PC-3 (cell line): Measurements from ENCODE around the gene DCAF8. TPM values are rescaled to one million over a fixed set of nuclear protein-coding genes. Genes with fewer than 3 reads are reported as not detected.

Experiments
- ATAC-seq: fragments of 200-7000 bp; cut with Tn5 transposase; 2 replicates; pipeline ENCODE4 v1.9.1; 2020; ENCODE audit warnings: mild to moderate bottlenecking, moderate library complexity
- BruUV-seq: library from RNA; stranded (reverse); fragments of 400-500 nt; replicated peaks from 2 replicates; lab custom pipeline; 2021; lab: Mats Ljungman, UMichigan
- CTCF ChIA-PET: fragments of 300-600 bp; sonication (Branson Sonifier 250); formaldehyde crosslinking; loops from one replicate; lab custom pipeline; 2022; ENCODE audit warnings: antibody characterized with exemption; lab: Charles Lee
- POLR2A ChIA-PET: fragments of 300-600 bp; sonication (Branson Sonifier 250); formaldehyde crosslinking; loops from one replicate; lab custom pipeline; 2022; ENCODE audit warnings: antibody characterized with exemption; ENCODE audit not compliant: unreplicated experiment; lab: Charles Lee
- DNase-seq: peaks from one replicate; pipeline ENCODE4 v3.0.0-alpha.2; 2015
- H2AFZ ChIP-seq: fragments of 300-600 bp; sonication (generic); 2 replicates; pipeline ENCODE4 v1.6.0; 2016; ENCODE audit warnings: antibody characterized with exemption, low read length
- H3F3A ChIP-seq: fragments of 300-600 bp; sonication (generic); one replicate; pipeline ENCODE4 v1.6.0; 2017; ENCODE audit warnings: antibody characterized with exemption, low read length, control low read depth, mild to moderate bottlenecking; ENCODE audit not compliant: unreplicated experiment
- H3K27ac ChIP-seq: fragments of 300-600 bp; sonication (generic); 2 replicates; pipeline ENCODE4 v1.5.1; 2016; ENCODE audit warnings: mild to moderate bottlenecking, low read length
- H3K27me3 ChIP-seq: fragments of 300-600 bp; sonication (generic); 2 replicates; pipeline ENCODE4 v1.6.1; 2016; ENCODE audit warnings: low read length, mixed read lengths
- H3K36me3 ChIP-seq: fragments of 300-600 bp; sonication (generic); 2 replicates; pipeline ENCODE4 v1.6.1; 2016; ENCODE audit warnings: low read depth, mixed run types, low read length, mixed read lengths
- H3K4me1 ChIP-seq: fragments of 300-600 bp; sonication (generic); 2 replicates; pipeline ENCODE4 v1.5.1; 2016; ENCODE audit warnings: low read length; ENCODE audit not compliant: insufficient read depth
- H3K4me2 ChIP-seq: fragments of 300-600 bp; sonication (generic); 2 replicates; pipeline ENCODE4 v1.6.0; 2016; ENCODE audit warnings: low read length
- H3K4me3 ChIP-seq: fragments of 300-600 bp; sonication (generic); 2 replicates; pipeline ENCODE4 v1.5.1; 2016; ENCODE audit warnings: mild to moderate bottlenecking, low read length, mixed read lengths
- H3K79me2 ChIP-seq: fragments of 300-600 bp; sonication (generic); 2 replicates; pipeline ENCODE4 v1.6.1; 2017; ENCODE audit warnings: low read length, mixed read lengths
- H3K9ac ChIP-seq: fragments of 300-600 bp; sonication (generic); 2 replicates; pipeline ENCODE4 v1.6.0; 2016; ENCODE audit warnings: mild to moderate bottlenecking, low read length
- H3K9me2 ChIP-seq: fragments of 300-600 bp; sonication (generic); replicated peaks from 2 replicates; pipeline ENCODE4 v1.6.1; 2016; ENCODE audit warnings: mixed run types, low read length, mixed read lengths
- H3K9me3 ChIP-seq: fragments of 300-600 bp; sonication (generic); 2 replicates; pipeline ENCODE4 v1.6.1; 2016; ENCODE audit warnings: low read length, mixed read lengths
- H4K20me1 ChIP-seq: fragments of 300-600 bp; sonication (generic); 2 replicates; pipeline ENCODE4 v1.6.1; 2016; ENCODE audit warnings: low read length, mixed read lengths
- CTCF ChIP-seq: fragments of 300-600 bp; sonication (generic); conservative IDR thresholded peaks from 2 replicates; pipeline ENCODE4 v1.5.1; 2017; ENCODE audit warnings: antibody characterized with exemption, low read depth, mild to moderate bottlenecking, low read length
- EZH2 ChIP-seq: fragments of 300-600 bp; sonication (generic); IDR thresholded peaks from one replicate; pipeline ENCODE4 v1.6.1; 2017; ENCODE audit warnings: antibody characterized with exemption, mild to moderate bottlenecking, low read length; ENCODE audit not compliant: unreplicated experiment
- EZH2phosphoT487 ChIP-seq: fragments of 300-600 bp; sonication (generic); IDR thresholded peaks from 2 replicates; pipeline ENCODE4 v1.6.1; 2018; ENCODE audit warnings: mild to moderate bottlenecking, antibody characterized with exemption, low read length, borderline replicate concordance
- intact Hi-C: fragments of 100-400 bp; cut with micrococcal nuclease; formaldehyde crosslinking; loops from 2 replicates; pipeline ENCODE4 v1.9.0; 2023
- total RNA-seq: library from RNA; depleted of rRNA; stranded (reverse); fragments of >200 nt; gene quantifications from 2 replicates; pipeline ENCODE4 v1.2.3, GENCODE V29; 2014

The DCAF8 gene
- total RNA-seq, 1 experiment from 2014 or later = 122 TPM

- Histone ChIP-seq H3K27me3 (no peaks in the 10 kb centered on the region), H3K36me3 (peaks cover 28% of the 10 kb centered on the region), H3K4me1 (peaks cover 23% of the 10 kb centered on the region), H2AFZ (no peak overlapping the region), H3K4me2 (peak overlapping the region; percentile 84), H3F3A (no peaks in the 10 kb centered on the region), H4K20me1 (peaks cover 25% of the 10 kb centered on the region; the same call in 1 of the 2 replicates), H3K4me3 (no peak overlapping the region; the same call in 1 of the 2 replicates), H3K9ac (no peak overlapping the region), H3K27ac (no peak overlapping the region), H3K79me2 (peaks cover 57% of the 10 kb centered on the region), H3K9me2 (no peaks in the 10 kb centered on the region), H3K9me3 (no peaks in the 10 kb centered on the region)
- BruUV-seq = no TSS peak
- CTCF ChIA-PET = no interaction called here
- TF ChIP-seq EZH2 (no peak), CTCF (no peak), EZH2phosphoT487 (no peak)
- intact Hi-C loops = no loop called here
- ATAC-seq (no peak), DNase-seq (no peak)
- POLR2A ChIA-PET = no interaction called here
Observed at GRCh38 chr1:160207118-160207650, 55.2 kb downstream of the DCAF8 start.

- TF ChIP-seq EZH2phosphoT487 = no peak
- no peak for TF ChIP-seq CTCF
- TF ChIP-seq EZH2 = no peak
- intact Hi-C loops = no loop called here
- H3K4me1 ChIP-seq = peaks cover 23% of the 10 kb centered on the region
- peak overlapping the region; percentile 67 for H3K27ac ChIP-seq
- peak overlapping the region; percentile 89 for H3K4me3 ChIP-seq
- peaks cover 22% of the 10 kb centered on the region for H3K36me3 ChIP-seq
- ChIA-PET POLR2A (no interaction called here), CTCF (interaction anchor here (0.7 kb wide), 2 partner anchors 48 to 52 kb away, joined by 3 to 6 read pairs; no protein-coding TSS in a partner anchor)
- no peaks in the 10 kb centered on the region for H3K9me2 ChIP-seq
- peak; percentile 21 for ATAC-seq
- peak overlapping the region; percentile 98 for H3K9ac ChIP-seq
- H3K79me2 ChIP-seq = peaks cover 57% of the 10 kb centered on the region
- no peaks in the 10 kb centered on the region for H3F3A ChIP-seq
- H2AFZ ChIP-seq = no peak overlapping the region
- peaks cover 22% of the 10 kb centered on the region; the same call in 1 of the 2 replicates for H4K20me1 ChIP-seq
- no peaks in the 10 kb centered on the region for H3K27me3 ChIP-seq
- BruUV-seq = no TSS peak
- peak overlapping the region; percentile 84 for H3K4me2 ChIP-seq
- no peaks in the 10 kb centered on the region for H3K9me3 ChIP-seq
- DNase-seq = peak; percentile 68
Observed at GRCh38 chr1:160206421-160207117, 55.8 kb downstream of the DCAF8 start.

GRCh38 chr1:160206036-160206389 lies 56.3 kb downstream of the DCAF8 start:
- TSS peak; percentile 45 for BruUV-seq
- CTCF ChIA-PET = interaction anchor here (0.7 kb wide), 2 partner anchors 47 to 51 kb away, joined by 3 to 6 read pairs; no protein-coding TSS in a partner anchor

More at GRCh38 chr1:160206036-160206389, 56.3 kb downstream of the DCAF8 start:
- Histone ChIP-seq H3K4me1 (peaks cover 23% of the 10 kb centered on the region), H3K4me3 (peak overlapping the region; percentile 89), H3K27me3 (no peaks in the 10 kb centered on the region), H3K9me2 (no peaks in the 10 kb centered on the region), H3K36me3 (peaks cover 18% of the 10 kb centered on the region), H4K20me1 (peaks cover 22% of the 10 kb centered on the region; the same call in 1 of the 2 replicates), H3K9ac (peak overlapping the region; percentile 98), H3K9me3 (no peaks in the 10 kb centered on the region), H3K27ac (peak overlapping the region; percentile 67), H3K4me2 (peak overlapping the region; percentile 84), H3K79me2 (peaks cover 57% of the 10 kb centered on the region), H2AFZ (peak overlapping the region; percentile 88), H3F3A (no peaks in the 10 kb centered on the region)
- TF ChIP-seq CTCF (no peak), EZH2 (no peak), EZH2phosphoT487 (no peak)
- ATAC-seq = peak; percentile 69
- POLR2A ChIA-PET = interaction anchor here (0.7 to 0.8 kb wide), 3 partner anchors 39 to 981 kb away, joined by 3 to 7 read pairs (median 5); partner anchors contain the start of gene DCAF8
- intact Hi-C loops = no loop called here
- peak; percentile 70 for DNase-seq
